ENCODE measurements around the gene RASAL1.
"Not testable (repeated sequence)": the region's sequence is repeated elsewhere in the genome, so short reads cannot be mapped to it uniquely, and the experiment has no call there.

RASAL1 gene

GRCh38 chr12:113140706-113141105 lies 5.1 kb upstream of the RASAL1 start:
- DNase-seq (ENCODE audit: low read depth), result no peak

- DNase-seq (ENCODE audit: low read depth), result no peak
Observed at GRCh38 chr12:113138826-113139225, 3.3 kb upstream of the RASAL1 start.

GRCh38 chr12:113137861-113138783 lies 2.6 kb upstream of the RASAL1 start:
- no peak for DNase-seq (ENCODE audit: low read depth)

- DNase-seq (ENCODE audit: low read depth), result no peak
Observed at GRCh38 chr12:113136990-113137511, 1.5 kb upstream of the RASAL1 start.

GRCh38 chr12:113136128-113136989 lies 798 bp upstream of the RASAL1 start:
- no peak for DNase-seq (ENCODE audit: low read depth)

- no peak for DNase-seq (ENCODE audit: low read depth)
Observed at GRCh38 chr12:113134521-113134951, 1.0 kb downstream of the RASAL1 start.

GRCh38 chr12:113134071-113134470 lies 1.5 kb downstream of the RASAL1 start:
- DNase-seq (ENCODE audit: low read depth), result no peak

- no peak for DNase-seq (ENCODE audit: low read depth)
Observed at GRCh38 chr12:113133666-113134065, 1.9 kb downstream of the RASAL1 start.

GRCh38 chr12:113133036-113133435 lies 2.5 kb downstream of the RASAL1 start:
- DNase-seq (ENCODE audit: low read depth), result no peak

- DNase-seq (ENCODE audit: low read depth), result no peak
Observed at GRCh38 chr12:113131556-113131955, 4.0 kb downstream of the RASAL1 start.

GRCh38 chr12:113130457-113131135 lies 5.0 kb downstream of the RASAL1 start:
- DNase-seq (ENCODE audit: low read depth), result no peak

GRCh38 chr12:113129664-113130456 lies 5.7 kb downstream of the RASAL1 start:
- no peak for DNase-seq (ENCODE audit: low read depth)

GRCh38 chr12:113128802-113129663 lies 6.5 kb downstream of the RASAL1 start:
- DNase-seq (ENCODE audit: low read depth), result no peak

GRCh38 chr12:113127791-113128199 lies 7.8 kb downstream of the RASAL1 start:
- no peak for DNase-seq (ENCODE audit: low read depth)

- no peak for DNase-seq (ENCODE audit: low read depth)
Observed at GRCh38 chr12:113120670-113121370, 14.7 kb downstream of the RASAL1 start.

GRCh38 chr12:113119980-113120669 lies 15.4 kb downstream of the RASAL1 start:
- no peak for DNase-seq (ENCODE audit: low read depth)

GRCh38 chr12:113118142-113118541 lies 17.4 kb downstream of the RASAL1 start:
- DNase-seq (ENCODE audit: low read depth), result no peak

GRCh38 chr12:113117684-113118083 lies 17.9 kb downstream of the RASAL1 start:
- not testable (repeated sequence) for DNase-seq (ENCODE audit: low read depth)

- DNase-seq (ENCODE audit: low read depth), result no peak
Observed at GRCh38 chr12:113116875-113117274, 18.7 kb downstream of the RASAL1 start.
